Prostate gland (tissue), 2 donors: ENCODE data around the gene DLGAP1.
"Not testable (repeated sequence)": the region's sequence is repeated elsewhere in the genome, so short reads cannot be mapped to it uniquely, and the experiment has no call there.

Source experiments
- CTCF ChIP-seq, 4 experiments: fragments of 200-600 bp in 2 of 4; fragments of 450-650 bp in 2 of 4; sonication (generic) in 2 of 4; IDR thresholded peaks; 1 replicate in 3 of 4; 2 replicates in 1 of 4; pipeline ENCODE4 v1.5.1; 2016 to 2019; ENCODE audit warnings: antibody characterized with exemption in 4 of 4, mild to moderate bottlenecking in 2 of 4, moderate library complexity in 2 of 4
- POLR2A ChIP-seq: fragments of 450-650 bp; IDR thresholded peaks from one replicate; pipeline ENCODE4 v1.6.1; 2016; ENCODE audit warnings: antibody characterized with exemption, mild to moderate bottlenecking

GRCh38 chr18:3583106-3583872, 871.8 kb downstream of the DLGAP1 start:
- not testable (repeated sequence) for TF ChIP-seq CTCF (IDR thresholded peaks at IDR 0.05); POLR2A
